ENCODE results near the gene TPO.
"Not testable (repeated sequence)": the region's sequence is repeated elsewhere in the genome, so short reads cannot be mapped to it uniquely, and the experiment has no call there.

The TPO gene

DNA sequence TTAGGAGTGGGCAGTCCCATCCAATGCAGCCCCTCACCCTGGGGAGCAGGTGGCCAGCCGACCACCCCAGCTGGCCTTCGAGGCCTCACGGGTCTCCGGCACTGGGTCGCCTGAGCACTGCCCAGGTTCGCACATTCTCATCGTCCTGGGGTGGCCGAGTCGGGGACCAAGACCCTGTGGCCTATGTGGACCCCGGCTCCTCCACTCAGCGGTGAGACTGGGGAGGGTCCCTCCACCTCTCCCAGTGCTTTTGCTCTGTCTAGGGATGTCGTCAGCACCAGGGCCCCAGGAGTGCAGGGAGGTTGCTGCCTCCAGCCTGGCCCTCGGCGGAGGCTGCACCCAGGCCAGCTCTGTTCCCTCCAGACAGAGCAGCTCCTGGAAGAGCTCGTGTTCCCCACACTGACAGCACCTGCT, 89.6 kb downstream of the TPO start:
- DNase-seq (ENCODE audit: low spot score) = no peak

DNA sequence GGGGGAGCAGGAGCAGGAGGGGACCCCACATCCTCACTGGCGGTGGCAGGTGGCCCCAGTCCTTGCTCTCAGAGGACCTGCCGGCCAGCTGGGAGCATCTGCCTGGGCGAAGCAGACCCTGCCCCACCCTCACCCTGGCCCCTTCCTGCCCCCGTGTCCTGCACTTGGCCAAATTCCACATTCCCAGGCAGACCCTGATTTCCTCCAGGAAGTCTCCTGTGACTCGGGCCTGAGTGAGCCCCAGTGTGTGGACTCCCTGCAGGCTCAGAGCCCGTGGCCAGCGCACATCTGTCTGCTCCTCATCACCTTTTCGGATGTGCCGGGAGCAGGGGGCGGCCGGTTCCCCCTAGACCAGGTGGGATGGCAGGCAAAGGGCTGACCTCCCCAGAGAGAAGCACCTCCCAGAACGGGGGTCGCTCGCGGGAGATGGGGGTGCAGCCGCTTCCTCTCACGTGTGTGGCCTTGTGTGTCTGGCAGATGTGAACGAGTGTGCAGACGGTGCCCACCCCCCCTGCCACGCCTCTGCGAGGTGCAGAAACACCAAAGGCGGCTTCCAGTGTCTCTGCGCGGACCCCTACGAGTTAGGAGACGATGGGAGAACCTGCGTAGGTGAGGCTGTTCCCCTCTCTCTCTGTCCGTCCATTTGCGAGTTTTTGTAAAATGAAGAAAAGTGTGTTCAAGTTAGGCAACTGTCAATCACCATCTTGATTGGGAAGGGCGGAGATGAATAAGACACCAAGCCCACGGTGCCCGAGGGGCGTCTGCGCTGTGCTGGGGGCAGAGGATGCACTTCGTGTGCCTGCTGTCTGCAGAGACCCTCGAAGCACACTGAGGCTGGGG, 90.4 kb downstream of the TPO start:
- DNase-seq (ENCODE audit: low spot score) = no peak

DNA sequence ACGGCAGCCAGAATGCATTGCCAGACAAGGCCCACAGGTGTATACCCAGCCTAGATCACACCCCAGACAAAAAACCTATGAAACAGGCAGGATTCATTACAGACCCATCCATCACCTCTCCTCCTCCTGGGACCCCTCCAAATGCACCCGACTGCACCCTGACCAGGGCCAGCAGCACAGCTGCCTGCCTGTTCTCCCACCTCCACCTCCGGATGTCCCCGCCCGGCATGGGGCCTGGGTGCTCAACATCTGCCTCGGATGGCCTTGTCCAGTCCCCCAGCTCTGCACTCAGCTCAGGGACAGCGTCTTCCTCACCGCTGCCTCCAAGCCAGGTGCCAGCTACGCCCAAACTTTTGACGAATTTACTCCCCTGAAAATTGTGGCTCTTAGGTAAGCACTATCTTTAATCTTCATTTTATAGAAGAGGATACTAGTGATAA, 91.1 kb downstream of the TPO start:
- DNase-seq (ENCODE audit: low spot score) = no peak

DNA sequence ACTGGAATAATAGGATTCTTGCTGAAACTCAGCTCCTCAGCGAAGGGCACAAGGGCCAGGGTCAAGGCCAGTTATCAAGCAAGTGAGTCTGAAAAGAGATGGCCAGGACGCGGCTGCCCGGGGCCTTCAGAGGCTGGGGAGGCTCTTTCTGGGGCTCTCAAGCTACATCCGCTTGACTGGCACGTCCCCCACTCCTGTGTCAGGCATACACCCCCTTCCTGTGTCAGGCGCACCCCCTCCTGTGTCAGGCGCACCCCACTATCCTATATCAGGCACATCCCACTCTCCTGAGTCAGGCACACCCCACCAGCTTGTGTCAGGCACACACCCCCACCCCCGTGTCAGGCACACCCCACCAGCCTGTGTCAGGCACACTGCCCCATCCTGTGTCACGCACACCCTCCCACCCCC, 91.8 kb downstream of the TPO start:
- no peak for DNase-seq (ENCODE audit: low spot score)

DNA sequence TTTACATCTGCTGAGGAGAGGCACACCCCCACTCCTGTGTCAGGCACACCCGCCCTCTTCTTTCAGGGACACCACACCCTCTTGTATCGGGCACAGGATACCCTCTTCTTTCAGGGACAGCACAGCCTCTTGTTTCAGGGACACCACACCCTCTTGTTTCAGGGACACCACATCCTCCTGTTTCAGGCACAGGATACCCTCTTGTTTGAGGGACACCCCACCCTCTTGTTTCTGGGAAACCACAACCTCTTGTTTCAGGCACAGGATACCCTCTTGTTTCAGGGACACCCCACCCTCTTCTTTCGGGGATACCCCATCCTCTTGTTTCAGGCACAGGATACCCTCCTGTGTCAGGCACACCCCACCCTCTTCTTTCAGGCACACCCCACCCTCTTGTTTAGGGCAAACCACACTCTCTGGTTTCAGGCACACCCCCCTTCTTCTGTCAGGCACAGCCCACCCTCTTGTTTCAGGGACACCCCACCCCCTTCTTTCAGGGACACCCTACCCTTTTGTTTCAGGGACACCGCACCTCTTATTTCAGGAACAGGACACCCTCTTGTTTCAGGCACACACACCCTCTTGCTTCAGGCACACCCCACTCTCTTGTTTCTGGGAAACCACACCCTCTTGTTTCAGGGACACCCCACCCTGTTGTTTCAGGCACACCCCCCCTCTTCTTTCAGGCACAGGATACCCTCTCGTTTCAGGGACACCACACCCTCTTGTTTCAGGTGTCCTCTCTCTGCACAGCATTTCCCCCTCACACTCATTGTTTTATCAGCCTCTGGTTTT, 96.2 kb downstream of the TPO start:
- DNase-seq (ENCODE audit: low spot score) = no peak

DNA sequence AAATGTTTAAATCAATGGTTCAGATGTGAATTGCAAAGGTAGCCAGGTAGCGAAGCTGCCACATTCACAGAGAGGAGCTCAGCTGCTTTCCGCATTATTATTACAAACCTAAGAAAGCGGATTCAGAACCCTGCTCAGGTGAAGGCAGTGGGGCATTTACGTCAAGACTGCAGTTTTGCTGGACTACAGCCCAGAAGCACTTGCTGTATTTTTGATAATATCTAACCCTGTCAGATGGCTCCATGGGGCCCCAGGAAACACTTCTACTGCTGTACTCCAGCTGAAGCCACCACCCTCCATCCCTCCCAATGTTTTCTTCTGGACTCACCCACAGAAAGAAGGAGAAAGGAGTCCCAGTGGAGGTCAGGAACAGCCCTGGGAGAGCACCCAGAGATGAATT, 96.9 kb downstream of the TPO start:
- no peak for DNase-seq (ENCODE audit: low spot score)

DNA sequence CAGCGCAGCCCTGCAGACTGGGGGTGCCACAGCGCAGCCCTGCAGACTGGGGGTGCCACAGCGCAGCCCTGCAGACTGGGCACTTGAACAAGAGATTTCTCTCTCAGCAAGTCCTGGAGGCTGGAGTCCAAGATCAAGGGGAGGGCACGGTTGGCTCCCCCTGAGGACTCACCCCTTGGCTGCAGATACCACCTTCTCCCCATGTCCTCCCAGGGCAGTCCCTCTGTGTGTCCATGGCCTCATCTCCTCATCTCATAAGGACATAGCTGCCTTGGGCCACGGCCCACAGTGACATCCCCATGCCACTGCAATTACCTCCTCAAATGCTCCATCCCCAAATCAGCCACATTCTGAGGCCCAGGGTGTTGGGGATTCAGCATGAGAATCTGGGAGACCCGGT, 98.2 kb downstream of the TPO start:
- no peak for DNase-seq (ENCODE audit: low spot score)

DNA sequence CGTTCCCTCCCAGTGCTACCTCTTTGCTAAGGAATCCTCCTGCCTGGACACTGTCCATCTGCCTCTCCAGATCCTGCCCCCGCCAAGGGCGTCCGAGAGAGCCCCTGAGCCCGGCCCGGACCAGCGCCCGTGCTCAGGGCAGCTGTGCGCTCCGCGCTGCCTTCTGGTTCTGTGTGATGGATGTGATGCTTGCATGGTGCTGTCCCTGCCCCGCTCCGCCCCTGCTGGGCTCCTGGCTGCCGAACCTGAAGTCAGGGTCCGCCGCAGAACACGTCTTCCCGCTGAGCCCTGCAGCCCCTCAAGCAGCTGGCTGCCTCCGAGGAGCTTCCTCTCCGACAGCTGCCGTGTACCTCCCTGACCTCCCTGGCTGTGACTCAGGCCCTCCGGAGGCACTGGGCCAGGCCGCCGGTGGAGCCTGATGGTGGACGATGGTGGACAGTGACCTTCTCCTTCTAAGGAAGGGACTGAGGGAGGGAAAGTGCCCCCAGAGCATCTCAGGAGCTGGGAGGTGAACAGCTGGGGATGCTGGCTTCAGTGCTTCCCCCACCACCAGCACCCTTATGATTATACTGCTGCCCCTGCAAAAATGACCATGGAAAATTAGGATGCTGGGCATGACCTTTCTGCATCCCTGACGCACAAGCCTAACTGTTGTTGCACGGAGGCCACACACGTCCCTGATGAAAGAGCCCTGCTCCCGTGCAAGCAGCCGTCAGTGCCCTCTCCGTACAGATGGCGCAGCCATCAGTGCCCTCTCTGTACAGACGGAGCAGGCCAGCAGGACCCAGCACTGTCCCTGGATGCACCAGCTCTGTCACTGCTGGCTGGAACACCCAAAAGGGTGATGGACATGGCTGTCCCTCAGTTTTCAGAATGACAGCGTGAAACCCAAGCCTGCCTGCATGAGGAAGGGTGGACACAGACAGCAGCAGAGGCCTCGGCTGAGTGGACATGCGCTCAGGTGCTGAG, 99.3 kb downstream of the TPO start:
- DNase-seq (ENCODE audit: low spot score) = no peak

DNA sequence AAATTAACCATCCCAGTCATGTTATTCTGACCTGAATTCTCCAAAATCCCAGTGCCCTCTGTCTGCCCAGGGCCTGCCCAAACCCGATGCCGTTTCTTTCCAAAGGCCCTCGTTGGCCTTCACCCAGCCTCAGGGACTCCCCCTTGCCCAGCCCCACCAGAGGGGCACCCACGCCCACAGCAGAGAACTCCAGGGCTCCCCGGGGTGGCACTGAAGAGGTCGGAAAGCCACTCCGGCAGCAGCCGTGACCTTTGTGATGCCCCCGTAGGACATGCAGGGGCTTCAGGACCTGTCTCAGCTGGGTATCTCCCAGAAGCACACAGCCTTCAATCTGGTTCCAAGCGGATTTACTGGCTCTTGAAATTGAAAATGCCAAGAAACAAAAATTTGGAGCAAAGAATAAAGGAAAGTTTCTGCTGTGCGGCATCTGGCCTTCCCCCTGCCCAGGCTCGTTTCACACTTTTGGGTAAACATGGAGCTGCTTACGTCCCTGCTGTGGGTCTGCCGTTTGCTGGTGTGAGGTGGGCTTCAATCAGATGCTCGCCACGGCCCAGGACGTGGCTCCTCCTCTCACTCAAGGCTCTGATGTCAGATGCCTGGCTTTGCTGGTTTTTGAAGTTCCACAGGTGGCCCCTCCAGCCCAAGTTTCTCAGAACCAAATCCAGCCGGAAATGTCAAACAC, 101.3 kb downstream of the TPO start:
- DNase-seq (ENCODE audit: low spot score) = no peak

DNA sequence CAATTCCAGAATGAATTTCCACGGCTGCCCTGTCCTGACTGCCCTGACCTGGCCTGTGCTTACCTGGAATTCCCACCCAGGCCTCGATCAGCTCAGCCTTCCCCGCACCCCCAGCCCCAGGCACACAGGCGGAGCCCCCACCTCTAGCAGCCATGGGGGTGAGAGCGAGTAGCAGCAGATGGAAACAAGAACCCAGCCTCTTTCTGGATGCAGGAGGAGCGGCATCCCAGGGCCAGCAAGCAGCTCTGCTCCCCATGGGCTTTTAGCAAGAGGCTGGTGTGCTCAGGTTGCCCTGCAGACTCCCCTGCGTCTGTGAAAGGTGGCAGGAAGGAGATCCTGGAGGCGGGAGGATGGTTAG, 101.8 kb downstream of the TPO start:
- DNase-seq (ENCODE audit: low spot score) = no peak

DNA sequence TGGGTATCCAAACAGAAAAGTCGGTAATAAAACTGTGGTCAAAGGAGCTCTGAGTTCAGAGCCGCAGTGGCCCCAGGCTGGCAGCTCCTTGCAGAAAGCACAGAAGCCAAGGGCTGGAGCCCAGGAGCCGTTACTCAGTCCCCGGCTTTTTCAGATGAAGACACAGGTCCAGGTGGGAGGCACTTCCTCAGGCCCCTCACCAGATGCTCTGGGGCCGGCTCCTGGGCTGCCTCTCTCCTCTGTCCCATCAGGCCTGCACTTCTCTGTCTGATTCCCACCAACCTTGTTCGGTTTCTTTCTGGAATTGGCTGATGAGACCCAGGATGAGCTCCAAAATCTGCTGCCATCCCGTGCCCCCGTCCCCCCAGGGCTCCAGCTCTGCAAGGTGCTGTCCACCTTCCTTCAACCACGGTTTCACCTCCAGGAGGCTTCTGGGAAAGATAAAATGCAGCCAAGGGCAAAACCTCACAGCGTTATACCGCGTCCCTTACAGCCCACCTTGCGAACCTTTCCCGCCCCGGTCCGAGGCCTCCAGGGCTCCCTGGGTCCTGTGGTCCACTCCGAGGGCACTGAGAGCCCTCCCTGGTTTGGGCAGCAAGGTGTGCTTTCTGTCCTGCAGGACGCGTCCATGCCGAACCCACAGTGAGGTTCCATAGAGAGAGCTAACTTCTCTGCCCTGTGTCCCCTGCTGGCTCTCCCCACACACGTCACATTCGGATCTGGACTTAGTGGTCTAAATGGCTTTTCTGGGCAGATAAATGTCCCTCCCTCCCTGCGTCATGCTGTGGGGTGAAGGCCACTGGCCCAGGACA, 102.9 kb downstream of the TPO start:
- no peak for DNase-seq (ENCODE audit: low spot score)

DNA sequence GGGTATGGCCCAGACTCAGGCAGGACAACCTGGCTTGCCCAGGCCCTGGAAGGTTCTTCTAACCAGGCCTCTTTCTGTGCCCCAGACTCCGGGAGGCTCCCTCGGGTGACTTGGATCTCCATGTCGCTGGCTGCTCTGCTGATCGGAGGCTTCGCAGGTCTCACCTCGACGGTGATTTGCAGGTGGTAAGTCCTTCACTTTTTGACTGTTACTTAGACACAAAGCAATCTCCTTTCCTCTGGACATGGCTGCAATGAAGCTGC, 103.5 kb downstream of the TPO start:
- no peak for DNase-seq (ENCODE audit: low spot score)

DNA sequence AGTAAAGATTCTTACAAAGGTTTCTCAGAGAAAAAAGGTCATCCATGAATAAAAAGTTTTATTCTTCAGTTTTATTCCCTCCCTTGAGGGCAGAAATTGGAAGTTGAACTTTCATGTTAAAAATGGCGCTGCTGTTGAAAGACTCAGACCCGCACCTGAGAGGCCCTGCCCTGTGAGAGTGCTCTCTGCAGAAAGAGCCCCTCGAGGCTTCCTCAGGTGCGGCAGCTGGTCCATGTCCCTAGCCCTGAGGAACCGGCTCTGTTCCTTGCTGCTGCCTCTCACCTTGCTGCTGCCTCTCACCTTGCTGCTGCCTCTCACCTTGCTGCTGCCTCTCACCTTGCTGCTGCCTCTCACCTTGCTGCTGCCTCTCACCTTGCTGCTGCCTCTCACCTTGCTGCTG, 104.0 kb downstream of the TPO start:
- not testable (repeated sequence) for DNase-seq (ENCODE audit: low spot score)

DNA sequence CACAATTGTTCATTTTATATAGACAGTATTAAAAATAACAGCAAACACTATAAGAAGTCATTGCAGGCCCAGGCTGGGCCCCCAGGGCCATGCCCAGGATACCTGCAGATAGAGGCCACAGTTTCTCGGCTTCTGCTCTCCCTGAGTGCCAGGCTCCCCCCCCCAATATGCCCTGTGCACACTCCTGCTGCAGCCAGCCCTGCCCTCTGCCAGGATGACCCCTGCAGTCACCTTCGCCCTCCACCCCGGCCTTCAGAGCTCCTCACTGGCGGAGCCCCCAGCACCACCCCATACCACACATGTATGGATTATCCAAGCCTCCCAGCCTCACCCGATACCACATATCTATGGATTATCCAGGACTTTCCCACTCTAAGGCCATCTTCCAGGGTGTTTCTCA, 104.5 kb downstream of the TPO start:
- no peak for DNase-seq (ENCODE audit: low spot score)

DNA sequence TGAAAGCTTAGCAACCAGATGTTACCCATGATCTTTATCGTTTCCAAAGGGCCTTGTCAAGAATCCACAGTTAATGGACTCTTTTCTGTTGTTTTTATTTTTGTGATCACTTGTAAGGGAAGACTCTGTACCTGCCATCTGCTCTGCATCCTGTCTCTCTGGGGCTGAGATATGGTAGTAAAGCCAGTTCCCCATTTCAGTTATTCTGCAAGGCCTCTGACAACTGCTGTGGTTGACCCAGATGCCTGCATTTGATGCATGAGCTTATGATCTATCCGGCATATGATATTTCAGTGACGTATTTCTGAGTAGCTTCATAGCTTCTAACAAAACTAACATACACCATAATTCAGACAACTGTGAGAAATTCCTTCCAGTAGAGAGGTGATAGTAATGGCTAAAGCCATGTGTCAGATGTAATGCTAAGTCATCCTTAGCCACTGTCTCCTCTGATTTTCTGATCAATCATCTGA, 105.1 kb downstream of the TPO start:
- no peak for DNase-seq (ENCODE audit: low spot score)

DNA sequence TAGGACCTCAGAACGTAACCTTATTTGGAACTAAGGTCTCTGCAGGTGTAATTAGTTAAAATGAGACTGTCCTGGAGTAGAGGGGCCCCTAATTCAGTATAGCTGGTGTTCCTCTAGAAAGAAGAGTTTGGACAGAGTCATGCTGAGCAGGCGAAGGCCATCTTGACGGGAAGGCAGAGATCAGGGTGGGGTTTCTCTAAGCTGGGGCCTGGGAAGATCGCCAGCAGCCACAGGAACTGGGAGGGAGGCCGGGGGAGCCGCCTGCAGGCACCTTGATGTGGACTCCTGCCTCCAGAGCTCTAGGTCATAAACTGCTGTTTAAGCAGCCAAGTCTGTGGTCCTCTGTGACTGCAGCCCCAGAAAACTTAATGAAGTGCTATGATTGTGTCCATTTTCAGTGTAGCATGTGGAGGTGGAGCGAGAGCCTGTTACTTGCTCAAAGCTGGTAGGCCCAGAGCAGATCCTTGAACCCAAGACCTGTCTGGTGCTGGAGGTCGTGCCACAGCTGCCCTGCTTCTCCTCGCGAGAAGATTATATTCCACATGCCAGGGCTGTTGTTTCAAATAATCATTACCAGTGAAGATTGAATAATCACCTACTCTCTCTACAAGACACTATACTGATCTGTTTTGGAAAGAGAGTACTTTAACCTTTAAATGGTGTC, 105.7 kb downstream of the TPO start:
- peak; percentile 46 for DNase-seq (ENCODE audit: low spot score)

DNA sequence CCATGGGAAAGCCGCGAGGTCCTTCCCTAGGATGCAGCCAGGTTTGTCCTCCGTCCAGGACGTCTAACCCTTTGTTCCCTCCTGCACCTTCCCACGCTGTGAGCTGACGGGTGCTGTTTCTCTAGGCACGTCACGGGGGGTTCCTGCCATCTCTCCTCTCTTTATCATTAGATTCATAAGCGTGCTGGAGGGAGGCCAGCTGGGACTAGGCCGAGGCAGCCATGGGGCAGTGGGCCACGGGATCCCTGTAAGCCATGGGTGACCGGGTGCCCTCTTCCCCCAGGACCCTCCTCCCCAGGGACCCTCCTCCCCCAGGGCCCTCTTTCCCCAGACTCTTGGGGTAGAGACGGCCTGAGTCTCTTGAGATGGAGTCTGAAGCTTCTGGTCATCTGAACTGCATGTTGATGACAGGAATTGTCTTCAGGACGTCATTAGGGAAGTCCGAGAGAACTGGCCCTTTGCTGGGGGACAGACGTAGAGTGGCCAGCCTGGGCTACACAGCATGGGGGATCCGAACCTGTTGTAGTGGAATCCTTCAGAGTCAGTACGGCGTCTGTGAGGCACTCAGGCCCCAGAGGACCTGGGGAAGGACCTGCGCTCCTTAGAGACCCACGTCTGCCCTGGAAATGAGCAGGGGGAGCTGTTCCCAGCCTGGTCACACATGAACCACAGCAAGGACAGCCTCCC, 108.1 kb downstream of the TPO start:
- no peak for DNase-seq (ENCODE audit: low spot score)

DNA sequence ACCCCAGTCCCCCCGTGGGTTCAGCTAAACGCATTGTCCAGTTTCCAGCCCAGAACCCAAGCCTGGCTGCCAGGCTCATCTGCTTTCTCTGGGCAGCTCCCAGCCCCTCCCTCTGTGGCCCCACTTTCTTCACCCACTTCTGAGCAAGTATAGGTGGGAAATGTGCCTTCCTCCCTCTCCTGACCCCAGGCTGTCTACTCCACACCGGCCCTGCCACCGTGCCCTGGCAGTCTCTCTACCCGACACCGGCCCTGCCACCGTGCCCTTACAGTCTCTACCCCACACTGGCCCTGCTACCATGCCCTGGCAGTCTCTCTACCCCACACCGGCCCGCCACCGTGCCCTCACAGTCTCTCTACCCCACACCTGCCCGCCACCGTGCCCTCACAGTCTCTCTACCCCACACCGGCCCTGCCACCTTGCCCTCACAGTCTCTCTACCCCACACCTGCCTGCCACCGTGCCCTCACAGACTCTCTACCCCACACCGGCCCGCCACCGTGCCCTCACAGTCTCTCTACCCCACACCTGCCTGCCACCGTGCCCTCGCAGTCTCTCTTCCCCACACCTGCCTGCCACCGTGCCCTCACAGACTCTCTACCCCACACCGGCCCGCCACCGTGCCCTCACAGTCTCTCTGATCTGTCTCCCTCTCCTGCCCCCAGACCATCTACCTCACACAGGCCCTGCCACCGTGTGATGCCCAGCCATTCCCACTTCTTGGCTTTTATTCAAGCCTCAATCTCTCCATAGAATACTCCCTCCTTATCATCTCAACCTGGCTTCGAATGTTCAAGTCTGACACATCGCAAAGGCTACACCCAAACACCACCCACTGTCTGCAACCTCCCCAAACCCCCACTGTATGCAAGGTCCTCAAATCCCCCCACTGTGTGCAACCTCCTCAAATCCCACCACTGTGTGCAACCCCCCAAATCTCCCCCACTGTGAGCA, 108.9 kb downstream of the TPO start:
- DNase-seq (ENCODE audit: low spot score) = no peak

Data from SW480 (cell line).